Mucosa of descending colon (tissue), 3 donors: ENCODE results near the gene BRF1. TPM values are rescaled to one million over a fixed set of nuclear protein-coding genes. Genes with fewer than 3 reads are reported as not detected.

Experiments
- ATAC-seq: fragments of 200-7000 bp; cut with Tn5 transposase; one replicate; pipeline ENCODE4 v1.9.1; 2020; ENCODE audit warnings: mild to moderate bottlenecking, moderate library complexity
- DNase-seq, 3 donors: peaks; one replicate each; pipeline ENCODE4 v3.0.0-alpha.2; 2020
- H3K36me3 ChIP-seq: fragments of 200-600 bp; one replicate; pipeline ENCODE4 v1.8.0; 2021; ENCODE audit warnings: low read depth, mild to moderate bottlenecking
- H3K4me1 ChIP-seq: fragments of 200-600 bp; one replicate; pipeline ENCODE4 v1.8.0; 2021; ENCODE audit warnings: low read depth, mild to moderate bottlenecking
- H3K4me3 ChIP-seq: fragments of 200-600 bp; one replicate; pipeline ENCODE4 v1.8.0; 2021; ENCODE audit warnings: mild to moderate bottlenecking
- H3K9me3 ChIP-seq: fragments of 200-600 bp; one replicate; pipeline ENCODE4 v1.8.0; 2021; ENCODE audit warnings: mild to moderate bottlenecking
- intact Hi-C, 2 donors: fragments of 100-400 bp; cut with DNase I in 1 of 2; cut with micrococcal nuclease in 1 of 2; formaldehyde crosslinking; loops; one replicate each; pipeline versions ENCODE4 v1.11.0 to v1.11.1; 2022; cut with DNase I, micrococcal nuclease
- total RNA-seq, 3 donors: library from RNA; stranded (reverse); fragmentation: NEBNext Ultra II Directional in 2 of 3; extraction: Animal tissue kit (Norgen Biotek cat#: 25700) in 2 of 3; gene quantifications; one replicate each; pipeline versions ENCODE4 v1.2.1 to v1.2.4, GENCODE V29; 2021 to 2023
- TF ChIP-seq, protein P1 (sequence below): fragments of 200-600 bp; IDR thresholded peaks from one replicate; pipeline ENCODE4 v1.8.0; 2022; ENCODE audit warnings: antibody characterized with exemption, mild to moderate bottlenecking
- donor health status: DM: no; HTN: no; CAD: no; lungs with moderate emphysema.
- donor health status: DM: no; HTN: no; CAD: no.
- donor health status: DM: no; HTN: yes; CAD: no.

The BRF1 gene
- total RNA-seq, 3 donors from 2014 or later, result 27.4 to 40.1 (median 34.2) TPM

DNA sequence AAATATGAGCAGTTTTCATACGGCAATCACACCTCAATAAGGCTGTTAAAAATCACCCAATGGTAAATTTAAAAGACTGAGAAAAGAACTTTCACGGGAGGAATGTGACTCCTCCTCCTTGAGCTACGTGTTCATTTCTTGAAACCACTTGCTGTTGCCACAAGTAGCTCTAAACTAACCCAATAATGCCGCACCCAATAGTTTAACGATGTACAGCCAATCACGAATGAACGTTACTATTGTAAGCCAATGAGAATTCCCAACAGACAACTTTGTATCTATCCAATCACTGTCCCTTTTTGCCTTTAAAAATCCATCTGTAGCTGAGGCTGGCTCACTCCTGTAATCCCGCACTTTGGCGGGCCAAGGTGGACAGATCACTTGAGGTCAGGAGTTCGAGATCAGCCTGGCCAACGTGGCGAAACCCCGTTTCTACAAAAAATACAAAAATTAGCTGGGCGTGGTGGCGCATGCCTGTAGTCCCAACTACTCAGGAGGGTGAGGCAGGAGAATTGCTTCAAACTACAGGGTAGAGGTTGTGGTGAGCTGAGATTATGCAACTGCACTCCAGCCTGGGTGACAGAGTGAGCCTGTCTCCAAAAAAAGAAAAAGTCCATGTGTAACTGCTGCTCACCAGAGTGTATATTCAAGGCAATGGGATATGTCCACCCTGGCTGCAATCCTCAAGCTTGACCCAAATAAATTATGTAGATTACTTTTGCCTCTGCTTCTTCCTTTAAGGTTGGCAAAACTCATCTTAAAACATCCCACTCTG, 76.8 kb downstream of the BRF1 start:
- Histone ChIP-seq H3K4me3 (no peak overlapping the region), H3K36me3 (no peaks in the 10 kb centered on the region), H3K9me3 (no peaks in the 10 kb centered on the region), H3K4me1 (no peaks in the 10 kb centered on the region)
- ATAC-seq, result no peak
- DNase-seq, result no peak
- intact Hi-C loops, result no loop called here
- TF ChIP-seq, protein P1, sequence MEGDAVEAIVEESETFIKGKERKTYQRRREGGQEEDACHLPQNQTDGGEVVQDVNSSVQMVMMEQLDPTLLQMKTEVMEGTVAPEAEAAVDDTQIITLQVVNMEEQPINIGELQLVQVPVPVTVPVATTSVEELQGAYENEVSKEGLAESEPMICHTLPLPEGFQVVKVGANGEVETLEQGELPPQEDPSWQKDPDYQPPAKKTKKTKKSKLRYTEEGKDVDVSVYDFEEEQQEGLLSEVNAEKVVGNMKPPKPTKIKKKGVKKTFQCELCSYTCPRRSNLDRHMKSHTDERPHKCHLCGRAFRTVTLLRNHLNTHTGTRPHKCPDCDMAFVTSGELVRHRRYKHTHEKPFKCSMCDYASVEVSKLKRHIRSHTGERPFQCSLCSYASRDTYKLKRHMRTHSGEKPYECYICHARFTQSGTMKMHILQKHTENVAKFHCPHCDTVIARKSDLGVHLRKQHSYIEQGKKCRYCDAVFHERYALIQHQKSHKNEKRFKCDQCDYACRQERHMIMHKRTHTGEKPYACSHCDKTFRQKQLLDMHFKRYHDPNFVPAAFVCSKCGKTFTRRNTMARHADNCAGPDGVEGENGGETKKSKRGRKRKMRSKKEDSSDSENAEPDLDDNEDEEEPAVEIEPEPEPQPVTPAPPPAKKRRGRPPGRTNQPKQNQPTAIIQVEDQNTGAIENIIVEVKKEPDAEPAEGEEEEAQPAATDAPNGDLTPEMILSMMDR, result no peak

DNA sequence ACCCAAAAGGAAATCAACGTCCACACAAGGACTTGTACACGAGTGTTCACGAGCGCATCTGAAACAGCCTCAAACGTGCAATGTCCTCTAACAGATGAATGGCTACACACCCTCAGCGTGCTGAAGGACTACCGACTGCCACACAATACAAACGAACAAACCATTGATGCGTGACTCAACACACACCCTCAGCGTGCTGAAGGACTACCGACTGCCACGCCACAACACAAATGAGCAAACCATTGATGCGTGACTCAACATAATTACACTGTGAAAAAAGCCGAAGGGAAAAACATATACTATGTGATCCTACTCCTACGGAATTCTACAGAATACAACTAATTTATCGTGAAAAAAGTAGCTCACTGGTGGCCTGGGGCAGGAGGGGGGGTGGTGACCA, 77.5 kb downstream of the BRF1 start:
- DNase-seq (no peak), ATAC-seq (no peak)
- Histone ChIP-seq H3K36me3 (no peaks in the 10 kb centered on the region), H3K4me1 (no peaks in the 10 kb centered on the region), H3K4me3 (no peak overlapping the region), H3K9me3 (no peaks in the 10 kb centered on the region)
- TF ChIP-seq, protein P1, result no peak
- intact Hi-C loops, result no loop called here

DNA sequence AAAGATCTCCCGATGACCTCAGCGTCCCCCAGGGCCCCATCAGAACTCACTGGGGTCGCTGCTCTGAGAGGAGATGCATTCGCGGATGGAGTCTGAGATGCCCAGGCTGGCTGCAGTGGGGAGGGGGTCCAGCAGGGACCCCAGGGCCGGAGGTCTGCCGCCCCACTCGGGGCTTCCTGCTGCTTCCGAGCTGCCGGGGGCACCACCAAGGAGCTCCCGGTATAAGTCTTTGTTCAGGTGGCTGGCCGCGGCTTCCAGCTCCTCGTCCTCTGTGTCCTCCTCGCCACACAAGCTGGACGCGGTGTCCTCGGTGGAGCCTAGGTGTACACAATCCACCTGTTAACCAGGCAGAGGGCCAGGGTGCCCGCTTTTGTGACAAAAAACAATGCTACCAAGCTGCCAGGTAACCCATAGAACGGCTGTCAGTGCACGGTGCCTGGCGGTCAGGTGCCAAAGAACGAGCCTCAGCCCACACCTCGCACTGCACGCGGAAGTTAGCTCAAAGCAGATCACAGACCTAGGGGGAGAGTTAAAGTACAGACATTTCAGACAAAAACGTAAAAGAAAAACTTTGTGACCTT, 79.1 kb downstream of the BRF1 start:
- ATAC-seq, result no peak
- TF ChIP-seq, protein P1, result no peak
- no peak overlapping the region for H3K4me3 ChIP-seq
- DNase-seq, result peak in 1 of 3 donors; percentile 47
- H3K4me1 ChIP-seq, result no peaks in the 10 kb centered on the region
- intact Hi-C loops, result no loop called here
- no peaks in the 10 kb centered on the region for H3K9me3 ChIP-seq
- no peaks in the 10 kb centered on the region for H3K36me3 ChIP-seq

DNA sequence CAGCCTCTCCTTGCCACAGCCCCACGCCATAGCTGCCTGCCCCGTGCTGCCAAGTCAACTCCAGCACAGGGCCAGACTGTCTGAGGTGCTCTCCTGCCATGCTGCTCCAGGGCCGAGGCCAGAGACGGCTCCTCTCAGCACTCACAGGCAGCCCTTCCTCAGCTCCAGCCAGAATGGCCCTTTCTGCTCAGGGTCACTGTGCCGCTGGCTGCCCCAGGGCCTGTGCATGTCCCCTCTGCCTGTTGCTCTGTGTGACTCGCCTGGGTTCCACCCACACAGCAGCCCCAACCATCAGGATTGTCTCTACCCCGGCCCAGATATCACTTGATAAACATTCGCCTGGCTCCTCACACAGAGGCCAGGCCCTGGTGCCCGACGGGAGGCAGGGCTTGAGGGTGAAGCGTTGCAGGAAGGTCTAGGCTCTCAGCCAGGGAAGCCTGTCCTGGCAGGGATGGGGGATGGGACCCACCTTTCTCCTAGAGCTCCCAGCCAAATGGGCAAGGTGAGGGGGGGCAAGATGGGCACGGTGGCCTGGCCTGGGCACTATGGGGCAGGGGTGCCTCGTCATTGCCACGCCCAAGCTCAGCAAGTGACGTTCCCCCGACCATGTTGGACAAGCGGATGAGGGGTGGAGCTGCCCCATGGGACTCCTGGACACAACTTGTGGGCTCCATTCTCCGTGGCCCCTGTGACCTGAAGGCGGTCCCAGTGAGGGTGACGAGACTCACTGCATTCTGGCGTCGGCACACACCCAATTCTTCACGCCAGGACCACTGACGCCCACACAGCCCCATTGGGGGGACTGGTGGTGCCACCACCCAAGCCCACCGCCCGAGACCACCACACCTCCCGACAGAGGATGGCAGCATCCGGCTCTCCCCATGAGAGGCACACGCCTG, 79.9 kb downstream of the BRF1 start:
- ATAC-seq (no peak), DNase-seq (peak in 1 of 3 donors; percentile 39)
- TF ChIP-seq, protein P1, result no peak
- Histone ChIP-seq H3K9me3 (no peaks in the 10 kb centered on the region), H3K36me3 (no peaks in the 10 kb centered on the region), H3K4me1 (no peaks in the 10 kb centered on the region), H3K4me3 (no peak overlapping the region)
- intact Hi-C loops, result no loop called here

DNA sequence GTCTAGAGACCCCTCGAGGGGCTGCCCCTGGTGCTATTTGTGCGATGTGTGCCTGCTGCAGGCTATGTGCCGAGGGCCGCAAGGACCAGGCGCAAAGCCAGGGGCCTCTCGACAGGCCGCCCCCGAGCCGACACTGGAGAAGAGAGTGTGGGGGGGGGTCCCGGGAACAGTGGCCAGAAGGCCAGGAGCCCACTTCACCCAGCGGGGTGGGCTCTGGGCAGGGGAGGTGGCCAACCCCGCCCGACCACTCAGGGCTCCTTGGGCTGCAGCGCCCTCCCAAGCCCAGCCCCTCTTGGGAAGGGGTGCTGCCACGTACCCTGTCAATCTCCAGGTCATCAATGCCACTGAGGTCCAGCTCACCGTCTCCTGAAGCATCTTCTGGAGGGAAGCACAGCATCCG, 81.0 kb downstream of the BRF1 start:
- DNase-seq, result no peak
- Histone ChIP-seq H3K9me3 (no peaks in the 10 kb centered on the region), H3K36me3 (no peaks in the 10 kb centered on the region), H3K4me3 (no peak overlapping the region), H3K4me1 (no peaks in the 10 kb centered on the region)
- TF ChIP-seq, protein P1, result no peak
- intact Hi-C loops, result no loop called here
- ATAC-seq, result no peak
